DMS53 treated with DMSO at 0.1 percent for 48 hours (cell line): ENCODE results near the gene GALNT11.
"Not testable (repeated sequence)": the region's sequence is repeated elsewhere in the genome, so short reads cannot be mapped to it uniquely, and the experiment has no call there.

Experiments
- DNase-seq: peaks from one replicate; lab custom pipeline; 2025; ENCODE audit not compliant: unreplicated experiment; lab: John Stamatoyannopoulos, UW

The GALNT11 gene

DNA sequence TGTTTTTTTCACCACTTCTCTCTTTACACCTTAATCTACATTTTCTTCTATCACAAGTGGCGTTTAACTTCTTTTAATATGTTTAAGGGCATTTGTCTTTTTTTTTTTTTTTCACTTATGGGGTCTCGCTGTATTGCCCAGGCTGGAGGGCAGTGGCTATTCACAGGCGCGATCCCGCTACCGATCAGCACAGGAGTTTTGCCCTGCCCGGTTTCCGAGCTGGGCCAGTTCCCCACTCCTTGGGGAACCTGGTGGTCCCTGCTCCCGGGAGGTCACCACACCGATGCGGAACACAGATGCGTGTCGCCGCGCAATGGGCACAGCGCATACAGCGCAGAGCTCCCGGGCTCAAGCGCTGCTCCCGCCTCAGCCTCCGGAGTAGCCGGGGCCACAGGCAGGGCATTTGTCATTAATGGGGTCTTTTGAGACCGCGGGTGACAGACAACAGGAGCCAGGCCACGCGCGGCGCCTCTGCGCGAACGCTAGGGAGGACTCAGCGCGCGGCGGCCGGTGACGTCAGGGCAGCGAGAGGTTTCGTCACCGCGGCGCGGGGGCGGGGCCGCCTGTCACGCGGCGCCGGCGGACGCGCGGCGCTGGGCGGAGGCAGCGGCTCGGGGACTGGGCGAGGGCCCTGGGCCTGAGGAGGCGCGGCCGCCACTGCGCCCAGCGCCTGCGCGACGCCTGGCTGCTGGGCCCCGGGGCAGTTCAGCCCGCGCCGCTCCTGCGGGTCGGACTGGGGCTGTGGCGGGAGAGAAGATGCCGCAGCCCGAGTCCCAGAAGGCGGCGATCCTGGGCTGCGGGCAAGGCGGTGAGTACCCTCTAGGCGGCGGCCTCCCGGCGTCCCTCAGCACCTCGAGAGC lies at the start of gene GALNT11:
GALNT11 (plus strand) TSS at position 598 of the 860 bp plus-strand sequence. CDS start 68,554 bp downstream, outside the sequence.
- DNase-seq: peak; percentile 82

DNA sequence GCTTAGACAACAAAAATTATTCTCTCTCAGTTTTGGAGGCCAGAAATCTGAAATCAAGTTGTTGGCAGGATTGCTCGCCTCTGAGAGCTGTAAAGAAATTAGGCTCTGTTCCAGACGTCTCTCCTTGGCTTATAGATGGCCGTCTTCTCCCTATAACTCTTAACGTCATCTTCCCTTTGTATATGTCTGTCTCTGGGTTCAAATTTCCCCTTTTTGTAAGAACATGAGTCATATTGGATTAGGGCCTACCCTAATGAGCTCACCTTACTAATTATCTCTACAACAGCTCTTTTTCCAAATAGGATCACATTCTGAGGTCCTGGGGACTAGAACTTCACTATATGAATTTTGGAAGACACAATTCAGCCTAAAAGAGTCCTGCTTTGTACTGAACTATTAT lies 46.9 kb upstream of the GALNT11 start:
- DNase-seq: no peak

DNA sequence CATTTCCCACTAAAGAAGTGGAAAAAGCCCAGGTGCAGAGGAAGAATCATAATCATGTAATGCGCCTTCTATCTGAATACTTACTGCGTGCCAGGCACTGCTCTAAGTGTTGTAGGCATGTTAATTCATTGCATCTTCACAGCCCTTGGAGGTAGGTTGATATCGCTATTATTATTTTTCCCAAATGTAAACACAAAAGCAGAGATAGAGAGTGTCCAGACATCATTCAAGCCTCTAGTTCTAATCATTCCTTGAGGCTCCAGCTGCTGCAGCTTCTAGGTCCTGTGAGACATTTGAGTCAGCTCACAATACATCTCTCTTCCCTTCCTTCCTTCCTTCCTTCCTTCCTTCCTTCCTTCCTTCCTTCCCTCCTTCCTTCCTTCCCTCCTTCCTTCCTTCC lies 44.3 kb upstream of the GALNT11 start:
- no peak for DNase-seq

DNA sequence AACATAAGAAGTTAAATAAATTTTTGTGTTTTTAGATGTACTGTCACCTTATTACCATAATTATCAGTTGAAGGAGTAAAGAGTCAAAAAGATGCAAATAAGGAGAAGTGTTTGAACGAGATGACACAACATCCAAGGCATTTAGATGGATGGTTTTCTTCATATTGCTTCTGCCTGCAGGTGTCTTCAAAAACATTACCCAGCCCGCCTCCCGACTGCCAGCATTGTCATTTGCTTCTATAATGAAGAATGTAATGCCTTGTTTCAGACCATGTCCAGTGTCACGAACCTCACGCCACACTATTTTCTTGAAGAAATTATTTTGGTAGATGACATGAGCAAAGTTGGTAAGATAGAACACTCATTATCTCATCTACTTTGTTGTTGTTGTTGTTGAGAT lies 42.7 kb upstream of the GALNT11 start:
- DNase-seq: no peak

DNA sequence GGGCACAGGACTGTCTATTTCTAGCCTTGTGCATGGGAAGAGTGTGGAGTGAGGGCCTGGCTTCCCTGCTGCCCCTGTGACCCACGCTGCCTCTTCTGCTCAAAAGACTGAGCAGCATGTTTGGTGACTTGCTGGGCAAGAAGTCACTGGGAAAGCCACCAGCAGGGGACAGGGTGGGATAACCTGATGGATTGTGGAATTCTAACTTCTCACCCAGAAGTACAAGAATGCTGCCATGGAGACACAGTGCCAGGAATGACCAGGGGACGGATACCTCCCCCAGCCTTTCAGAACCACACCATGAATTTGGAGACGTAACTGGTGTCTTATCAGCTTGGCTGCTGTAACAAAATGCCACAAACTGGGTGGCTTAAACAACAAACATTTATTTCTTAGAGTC lies 40.9 kb upstream of the GALNT11 start:
- no peak for DNase-seq

DNA sequence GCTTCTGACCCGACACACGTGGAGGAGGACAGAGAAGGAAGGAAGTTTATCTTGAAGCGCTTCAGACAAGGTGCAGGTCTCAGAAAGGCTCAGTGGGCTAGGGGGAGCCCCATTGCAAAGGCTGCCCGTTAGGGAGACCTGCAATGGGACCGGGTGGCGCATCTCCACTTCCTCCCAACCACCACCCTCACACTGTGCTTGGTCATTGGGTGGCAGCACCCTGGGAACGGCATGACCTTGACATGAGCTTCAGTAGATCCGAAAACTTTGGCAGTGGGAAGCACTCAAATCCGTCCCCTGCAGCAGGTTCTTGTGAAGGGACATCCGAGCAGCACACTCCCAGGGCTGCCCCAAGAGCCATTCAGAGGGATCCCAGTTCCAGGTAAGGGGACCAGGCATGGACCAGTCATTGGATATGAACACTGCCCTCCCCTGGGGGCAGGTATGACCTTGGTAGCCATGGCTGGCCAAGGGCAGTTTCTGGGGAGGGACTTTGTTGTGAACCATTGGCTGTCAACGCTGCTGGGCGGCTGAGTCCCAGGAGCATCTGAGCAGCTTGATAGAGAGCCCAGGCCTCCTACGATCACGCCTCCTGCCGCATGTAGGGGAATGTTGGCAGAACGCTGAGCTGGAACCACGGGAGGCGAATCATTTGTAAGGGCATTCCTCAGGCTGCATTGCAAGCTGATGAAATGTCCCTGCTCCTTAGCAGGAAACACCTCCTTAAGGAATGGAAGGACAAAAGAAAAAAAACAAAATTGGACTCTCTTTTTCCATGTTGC lies 37.5 kb upstream of the GALNT11 start:
- no peak for DNase-seq

DNA sequence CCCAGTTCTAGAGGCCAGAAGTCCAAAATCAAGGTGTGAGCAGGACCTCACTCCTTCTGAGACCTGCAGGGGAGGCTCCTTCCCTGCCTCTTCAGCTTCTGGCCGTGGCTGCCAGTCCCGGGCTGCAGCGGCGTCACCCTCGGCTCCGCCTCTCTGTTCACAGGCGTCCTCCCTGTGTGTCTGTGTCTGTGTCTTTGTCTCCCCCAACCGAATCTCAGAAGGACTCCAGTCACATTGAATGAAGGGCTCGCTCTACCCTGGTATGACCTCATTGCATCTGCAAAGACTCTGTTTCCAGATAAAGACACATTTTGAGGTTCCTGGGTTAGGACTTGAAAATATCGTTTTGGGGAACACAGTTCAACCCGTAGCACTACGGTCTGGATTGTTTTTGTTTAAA lies 33.1 kb upstream of the GALNT11 start:
- DNase-seq: peak; percentile 17

DNA sequence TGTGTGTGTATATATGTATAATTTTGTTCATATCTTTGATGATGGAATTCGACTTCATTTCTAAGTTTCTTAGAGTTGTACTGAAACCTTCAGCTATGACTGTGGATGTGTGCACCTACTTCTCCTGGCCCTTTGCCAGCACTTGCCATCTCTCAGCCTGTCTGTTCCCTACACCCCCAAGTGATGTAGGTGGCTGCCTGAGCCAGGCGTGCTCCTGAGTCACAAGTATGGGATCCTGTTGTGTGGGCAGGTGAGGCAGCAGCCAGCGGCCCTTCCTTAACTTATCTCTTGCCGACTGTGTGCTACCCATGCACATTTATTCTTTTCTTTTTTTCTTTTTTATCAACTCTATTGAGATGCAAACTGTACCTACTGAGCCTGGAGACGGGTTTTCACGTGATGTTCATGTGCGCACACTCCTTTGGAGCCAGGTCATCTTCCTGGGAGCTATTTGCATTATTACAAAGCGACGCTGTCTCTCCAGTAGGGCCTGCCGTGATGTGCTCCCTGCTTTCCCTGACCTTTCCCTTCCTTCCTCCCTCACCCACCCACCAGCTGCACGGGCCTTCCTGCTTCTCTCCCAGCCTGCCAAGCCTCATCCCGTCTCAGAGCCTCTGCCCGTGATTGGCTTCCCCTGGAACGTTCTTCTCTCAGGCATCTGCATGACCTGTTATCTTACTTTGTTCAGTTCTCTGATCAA lies 31.3 kb upstream of the GALNT11 start:
- peak; percentile 70 for DNase-seq

DNA sequence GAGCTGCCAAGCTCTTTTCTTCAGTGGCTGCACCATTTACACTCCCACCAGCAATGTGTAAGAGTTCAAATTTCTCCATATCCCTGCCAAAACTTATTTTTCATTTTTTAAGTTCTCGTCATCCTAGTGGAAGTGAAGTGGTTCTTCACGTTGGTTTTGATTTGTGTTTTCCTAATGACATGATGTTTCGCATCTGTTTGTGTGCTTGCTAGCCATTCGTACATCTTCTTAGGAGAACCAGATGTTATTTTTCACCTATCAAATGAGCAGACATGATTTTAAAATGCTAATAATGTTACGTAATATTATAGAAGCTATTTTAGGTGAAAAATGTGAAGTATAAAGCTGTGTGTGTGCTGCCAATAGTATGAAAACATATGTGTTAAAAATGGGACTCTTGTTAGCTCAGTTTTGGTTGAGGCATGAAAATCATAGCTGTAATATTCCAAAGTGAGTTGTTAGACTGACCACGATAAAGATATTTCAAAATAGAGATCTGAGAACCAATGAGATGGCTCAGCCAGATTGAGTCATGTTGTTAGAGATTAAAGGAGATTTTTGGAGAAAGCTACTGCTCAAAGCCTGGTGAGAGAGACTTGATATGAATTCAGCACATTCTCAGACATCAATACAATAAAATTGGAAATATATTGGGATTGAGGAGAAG lies 25.9 kb upstream of the GALNT11 start:
- no peak for DNase-seq

DNA sequence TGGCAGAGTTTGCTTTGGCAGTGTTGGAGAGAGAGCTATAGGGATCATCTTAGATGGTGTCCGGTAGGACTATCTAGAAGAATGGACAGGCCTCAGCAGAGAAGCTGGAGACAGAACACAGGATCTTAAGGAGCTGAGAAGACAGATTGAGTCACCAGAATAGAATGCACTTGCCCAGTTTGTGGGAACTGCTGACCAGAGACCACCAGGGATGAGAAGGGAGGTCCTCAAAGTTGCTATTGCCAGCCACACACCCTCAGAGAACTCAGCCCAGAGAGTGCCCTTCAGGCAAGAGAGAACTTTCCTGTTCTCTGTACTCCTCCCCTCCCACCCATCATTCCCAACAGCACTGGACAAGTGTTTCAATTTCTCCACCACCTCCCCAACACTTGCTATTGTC lies 25.3 kb upstream of the GALNT11 start:
- no peak for DNase-seq

DNA sequence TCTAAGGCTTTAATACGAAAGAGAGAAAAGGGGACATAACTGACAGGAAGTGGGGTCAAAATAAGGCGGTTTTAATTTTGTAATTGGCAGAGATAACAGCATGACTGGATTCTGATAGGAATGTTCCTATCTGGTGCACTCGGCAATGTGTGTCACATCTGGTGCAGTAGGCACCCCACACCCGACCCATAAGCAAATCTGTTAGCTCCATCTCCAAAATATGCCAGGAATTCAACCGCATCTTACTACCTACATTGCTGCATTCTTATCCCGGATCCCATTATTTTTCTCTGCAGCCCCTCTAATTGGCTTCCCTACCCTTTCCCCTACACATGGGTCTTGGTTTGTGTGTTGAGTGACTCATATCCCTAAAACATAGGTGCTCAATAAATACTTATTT lies 19.1 kb upstream of the GALNT11 start:
- DNase-seq: no peak

DNA sequence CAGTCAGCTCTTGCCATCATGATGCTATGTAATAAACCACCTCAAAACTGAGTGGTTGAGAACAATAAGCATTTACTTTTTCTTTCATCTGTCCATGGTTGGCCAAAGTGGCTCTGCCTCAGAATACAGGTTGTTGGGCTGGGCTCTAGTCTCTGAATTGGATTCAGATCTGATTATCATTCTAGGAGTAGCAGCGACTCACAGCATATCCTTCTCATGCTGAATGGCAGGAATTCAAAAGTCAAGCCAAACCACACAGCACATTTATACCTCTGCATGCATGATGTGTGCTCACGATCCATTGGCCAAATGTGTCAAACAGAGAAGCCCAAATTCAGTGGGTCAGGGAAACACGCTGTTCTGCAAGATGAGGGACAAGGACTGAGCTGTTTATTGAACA lies 13.6 kb upstream of the GALNT11 start:
- no peak for DNase-seq

DNA sequence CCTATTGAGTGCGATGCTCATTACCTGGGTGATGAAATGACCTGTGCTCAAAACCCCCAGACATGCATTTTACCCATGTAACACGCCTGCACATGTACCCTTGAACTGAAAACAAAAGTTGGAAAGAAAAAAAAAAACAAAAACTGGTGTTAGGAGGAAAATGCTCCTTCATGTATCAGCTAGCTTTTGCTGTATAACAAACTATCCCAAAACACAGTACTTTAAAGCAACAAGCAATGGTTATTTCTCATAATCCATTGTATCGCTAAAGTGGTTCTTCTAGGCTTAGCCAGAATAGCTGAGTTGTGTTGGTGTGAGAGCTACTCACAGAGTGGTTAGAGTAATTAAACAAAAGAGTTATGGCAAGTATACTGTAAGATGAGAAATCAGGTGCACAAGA lies 12.2 kb upstream of the GALNT11 start:
- DNase-seq: no peak

DNA sequence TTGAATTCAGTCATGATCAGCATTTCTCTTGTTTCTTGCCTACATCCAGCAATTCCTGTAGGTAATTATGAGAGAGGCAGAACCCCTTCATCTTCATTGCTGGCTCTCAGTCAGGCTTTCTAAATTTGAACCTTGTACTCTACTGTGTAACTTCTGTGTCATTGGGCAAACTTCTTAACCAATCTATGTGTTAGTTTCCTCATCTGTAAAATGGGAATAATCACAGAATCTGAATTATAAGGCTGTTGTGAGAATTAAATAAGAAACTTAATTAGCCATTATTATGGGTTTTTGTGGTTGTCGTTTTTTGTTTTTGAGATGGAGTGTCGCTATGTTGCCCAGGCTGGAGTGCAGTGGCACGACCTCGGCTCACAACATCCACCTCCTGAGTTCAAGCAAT lies 11.5 kb upstream of the GALNT11 start:
- DNase-seq: no peak

DNA sequence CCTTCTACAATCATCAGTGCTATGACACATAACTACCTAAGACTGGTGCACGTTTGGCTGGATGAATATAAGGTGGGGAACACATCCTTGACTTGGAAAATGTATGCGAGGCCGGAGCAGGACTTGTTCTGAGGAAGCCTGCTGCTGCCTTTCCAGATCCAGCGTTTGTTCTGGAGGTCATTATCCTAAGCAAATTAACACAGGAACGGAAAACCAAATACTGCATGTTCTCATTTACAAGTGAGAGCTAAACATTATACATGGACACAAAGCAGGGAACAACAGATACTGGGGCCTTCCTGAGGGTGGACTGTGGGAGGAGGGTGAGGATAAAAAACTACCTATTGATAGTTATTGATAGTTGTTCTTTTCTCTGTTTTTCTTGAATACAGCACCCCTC lies 10.8 kb upstream of the GALNT11 start:
- no peak for DNase-seq

DNA sequence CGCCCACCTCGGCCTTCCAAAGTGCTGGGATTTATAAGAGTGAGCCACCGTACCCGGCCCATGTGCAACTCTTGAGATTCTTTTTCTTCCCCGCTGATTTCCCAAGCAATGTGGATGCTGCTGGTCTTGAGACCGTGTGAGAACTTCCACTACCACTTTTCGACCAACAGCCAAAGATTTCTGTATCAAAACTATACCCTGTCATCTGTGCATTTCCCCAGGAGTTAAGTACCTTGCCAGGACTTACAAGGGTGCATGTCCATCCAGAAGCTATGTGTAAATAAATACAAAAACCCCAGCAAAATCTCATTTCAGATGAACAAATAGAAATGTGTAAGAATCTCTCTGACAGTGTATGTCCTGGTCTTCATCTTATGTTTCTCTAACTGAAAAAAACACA lies 9.9 kb upstream of the GALNT11 start:
- no peak for DNase-seq

DNA sequence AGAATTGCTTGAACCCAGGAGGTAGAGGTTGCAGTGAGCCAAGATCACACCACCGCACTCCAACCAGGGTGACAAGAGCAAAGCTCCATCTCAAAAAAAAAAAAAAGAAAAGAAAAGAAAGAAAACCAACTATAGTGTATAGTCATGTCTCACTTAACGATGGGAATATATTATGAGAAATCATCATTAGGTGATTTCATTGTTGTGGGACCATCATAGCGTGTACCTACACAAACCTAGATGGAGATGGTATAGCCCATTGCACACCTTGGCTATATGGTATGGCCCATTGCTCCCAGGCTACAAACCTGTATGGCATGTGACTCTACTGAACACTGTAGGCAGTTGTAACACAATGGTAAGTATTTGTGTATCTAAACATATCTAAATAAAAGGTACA lies 8.5 kb upstream of the GALNT11 start:
- no peak for DNase-seq

DNA sequence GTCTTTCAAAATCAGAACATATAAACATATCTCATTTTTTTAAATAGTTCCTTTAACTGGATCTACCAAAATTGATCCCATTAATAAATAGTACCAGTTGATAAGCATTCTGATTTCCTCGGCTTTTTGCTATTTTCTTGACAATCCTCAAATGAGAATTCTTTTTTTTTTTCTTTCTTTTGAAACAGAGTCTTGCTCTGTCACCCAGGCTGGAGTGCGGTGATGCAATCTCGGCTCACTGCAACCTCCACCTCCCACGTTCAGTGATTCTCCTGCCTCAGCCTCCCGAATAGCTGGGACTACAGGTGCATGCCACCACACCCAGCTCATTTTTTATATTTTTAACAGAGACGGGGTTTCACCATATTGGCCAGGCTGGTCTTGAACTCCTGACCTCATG lies 7.8 kb upstream of the GALNT11 start:
- DNase-seq: not testable (repeated sequence)

DNA sequence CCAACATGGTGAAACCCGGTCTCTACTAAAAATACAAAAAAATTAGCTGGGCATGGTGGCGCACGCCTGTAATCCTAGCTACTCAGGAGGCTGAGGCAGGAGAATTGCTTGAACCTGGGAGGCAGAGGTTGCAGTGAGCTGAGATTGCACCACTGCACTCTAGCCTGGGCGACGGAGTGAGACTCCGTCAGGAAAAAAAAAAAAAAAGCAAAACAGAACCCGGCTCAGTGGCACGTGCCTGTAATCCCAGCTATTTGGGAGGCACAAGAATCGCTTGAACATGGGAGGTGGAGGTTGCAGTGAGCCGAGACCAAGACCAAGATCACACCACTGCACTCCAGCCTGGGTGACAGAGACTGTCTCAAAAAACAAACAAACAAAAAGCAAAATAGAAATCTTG lies 3.7 kb upstream of the GALNT11 start:
- DNase-seq: not testable (repeated sequence)

DNA sequence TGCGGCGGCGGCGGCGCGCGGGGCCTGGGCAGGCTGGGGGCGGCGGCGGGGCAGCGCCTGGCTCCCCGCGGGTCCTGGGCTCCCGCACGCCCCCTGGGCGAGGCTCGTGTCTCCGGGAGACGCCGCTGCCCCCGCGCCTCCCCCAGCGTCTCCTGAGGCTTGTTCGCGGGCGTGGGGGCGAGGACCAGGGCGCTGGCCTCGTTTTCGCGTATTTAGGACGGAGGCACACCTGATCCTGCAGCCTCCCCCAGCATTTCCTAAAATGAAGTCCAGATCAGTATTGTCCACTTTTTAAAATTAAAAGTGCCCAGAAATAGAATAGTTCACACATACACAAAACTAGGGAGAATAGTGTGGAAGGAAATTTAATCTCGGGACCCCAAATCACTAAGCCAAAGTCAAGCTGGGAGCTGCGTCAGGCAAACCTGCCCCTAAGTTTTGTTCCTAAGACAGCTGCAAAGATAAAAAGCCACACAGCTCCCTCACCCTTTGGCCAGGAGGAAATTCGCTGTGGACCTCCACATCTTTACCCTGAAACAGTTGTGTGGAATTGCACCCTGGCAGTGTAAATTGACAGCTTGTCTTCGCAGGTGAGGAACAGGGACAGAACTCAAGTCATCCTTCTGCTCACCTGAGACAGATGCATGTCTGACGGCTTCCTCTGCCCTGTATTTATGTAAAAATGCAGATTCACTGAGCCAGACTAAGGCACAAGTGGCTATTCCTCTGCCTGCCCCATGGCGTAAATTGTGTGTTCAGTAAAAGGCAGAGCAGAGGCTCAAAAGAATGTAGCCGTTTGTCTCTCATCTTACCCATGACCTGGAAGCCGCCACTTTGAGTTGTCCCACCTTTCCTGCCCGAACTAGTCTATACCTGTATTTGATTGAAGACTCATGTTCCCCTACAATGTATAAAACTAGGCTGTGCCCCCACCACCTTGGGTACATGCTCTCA lies 740 bp downstream of the GALNT11 start:
- DNase-seq: no peak
